Omental fat pad (tissue), 4 donors: ENCODE results near the gene RBM19. TPM values are rescaled to one million over a fixed set of nuclear protein-coding genes. Genes with fewer than 3 reads are reported as not detected.

Experiments used
- ATAC-seq: fragments of 150-250 bp; one replicate; pipeline ENCODE4 v1.9.1; 2016; ENCODE audit warnings: mild to moderate bottlenecking, moderate library complexity; ENCODE audit not compliant: low FRiP score
- DNase-seq: peaks from one replicate; pipeline ENCODE4 v3.0.0-alpha.2; 2019; ENCODE audit warnings: low spot score
- total RNA-seq, 4 donors: library from RNA; depleted of rRNA; stranded (reverse); fragments of >200 nt; gene quantifications; one replicate each; pipeline ENCODE4 v1.1.0, GENCODE V29; 2016
- TF ChIP-seq, protein P1 (sequence below), 3 donors: fragments of 450-650 bp; IDR thresholded peaks; one replicate each; pipeline ENCODE4 v1.5.1; 2016 to 2017; ENCODE audit warnings: antibody characterized with exemption in 3 of 3, mild to moderate bottlenecking in 3 of 3, moderate library complexity in 2 of 3

Gene RBM19
- total RNA-seq, 4 donors from 2014 or later, result 24.3 to 41.6 (median 28.7) TPM

DNA sequence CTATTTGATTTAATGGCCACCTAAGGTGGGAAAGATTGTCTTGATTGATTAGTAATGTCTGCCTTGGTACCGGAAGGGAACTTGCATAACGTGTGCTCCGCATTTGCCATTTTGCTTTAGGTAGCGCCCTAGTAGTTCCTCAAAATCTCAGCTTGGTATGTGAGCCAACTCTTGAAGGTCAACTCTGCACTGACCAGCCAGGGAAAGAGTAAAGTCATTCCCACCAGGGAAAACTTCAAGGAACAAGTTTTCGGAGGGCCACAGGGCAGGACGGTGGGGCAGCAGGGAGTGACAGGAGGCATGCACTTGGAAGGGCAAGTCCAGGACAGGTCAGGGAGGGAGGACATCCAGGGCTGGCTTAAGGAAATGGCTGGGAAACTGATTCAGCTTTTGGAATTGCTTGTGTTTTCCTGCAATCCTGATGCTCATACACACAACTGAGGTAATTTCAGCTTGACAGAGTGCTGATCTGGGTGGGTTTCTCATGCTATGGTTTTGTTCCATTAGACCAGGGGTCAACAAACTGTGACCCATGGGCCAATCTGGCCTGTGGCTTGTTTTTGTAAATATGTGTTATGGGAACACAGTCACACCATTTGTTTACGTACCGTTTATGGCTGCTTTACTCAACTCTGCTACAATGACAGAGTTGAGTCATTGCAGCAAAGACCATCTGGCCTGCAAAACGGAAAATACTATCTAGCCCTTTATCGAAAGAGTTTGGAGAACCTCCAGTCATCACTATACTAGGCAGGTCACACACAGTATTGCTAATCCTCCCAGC, 184.5 kb downstream of the RBM19 start:
- TF ChIP-seq, protein P1, sequence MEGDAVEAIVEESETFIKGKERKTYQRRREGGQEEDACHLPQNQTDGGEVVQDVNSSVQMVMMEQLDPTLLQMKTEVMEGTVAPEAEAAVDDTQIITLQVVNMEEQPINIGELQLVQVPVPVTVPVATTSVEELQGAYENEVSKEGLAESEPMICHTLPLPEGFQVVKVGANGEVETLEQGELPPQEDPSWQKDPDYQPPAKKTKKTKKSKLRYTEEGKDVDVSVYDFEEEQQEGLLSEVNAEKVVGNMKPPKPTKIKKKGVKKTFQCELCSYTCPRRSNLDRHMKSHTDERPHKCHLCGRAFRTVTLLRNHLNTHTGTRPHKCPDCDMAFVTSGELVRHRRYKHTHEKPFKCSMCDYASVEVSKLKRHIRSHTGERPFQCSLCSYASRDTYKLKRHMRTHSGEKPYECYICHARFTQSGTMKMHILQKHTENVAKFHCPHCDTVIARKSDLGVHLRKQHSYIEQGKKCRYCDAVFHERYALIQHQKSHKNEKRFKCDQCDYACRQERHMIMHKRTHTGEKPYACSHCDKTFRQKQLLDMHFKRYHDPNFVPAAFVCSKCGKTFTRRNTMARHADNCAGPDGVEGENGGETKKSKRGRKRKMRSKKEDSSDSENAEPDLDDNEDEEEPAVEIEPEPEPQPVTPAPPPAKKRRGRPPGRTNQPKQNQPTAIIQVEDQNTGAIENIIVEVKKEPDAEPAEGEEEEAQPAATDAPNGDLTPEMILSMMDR (IDR thresholded peaks at IDR 0.05), result no peak
- DNase-seq (no peak), ATAC-seq (no peak)

DNA sequence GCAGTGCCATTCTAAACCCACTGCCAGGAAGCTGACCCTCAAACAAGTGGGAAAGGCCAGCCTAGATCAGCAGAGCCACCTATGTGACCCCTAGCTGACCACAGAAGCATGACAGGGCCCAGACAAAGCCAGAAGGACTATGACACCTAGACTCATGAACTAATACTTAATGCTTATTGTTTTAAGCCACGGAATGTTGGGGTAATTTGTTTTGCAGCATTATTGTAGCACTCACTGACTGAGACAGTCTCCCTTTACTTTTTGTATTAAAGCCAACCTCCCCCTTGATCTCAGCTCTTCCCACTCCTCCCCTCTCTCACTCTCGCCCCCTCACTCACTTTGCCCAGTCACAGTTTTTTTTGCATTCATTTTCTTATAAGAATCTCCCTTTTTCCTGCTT, 186.4 kb downstream of the RBM19 start:
- TF ChIP-seq, protein P1 (IDR thresholded peaks at IDR 0.05), result no peak
- DNase-seq (no peak), ATAC-seq (no peak)

- ATAC-seq (no peak), DNase-seq (no peak)
- TF ChIP-seq, protein P1 (IDR thresholded peaks at IDR 0.05), result no peak
Measured at GRCh38 chr12:113778432-113779132, 187.5 kb downstream of the RBM19 start.

GRCh38 chr12:113777751-113778150, 188.4 kb downstream of the RBM19 start:
- TF ChIP-seq, protein P1 (IDR thresholded peaks at IDR 0.05), result no peak
- no peak for ATAC-seq

DNA sequence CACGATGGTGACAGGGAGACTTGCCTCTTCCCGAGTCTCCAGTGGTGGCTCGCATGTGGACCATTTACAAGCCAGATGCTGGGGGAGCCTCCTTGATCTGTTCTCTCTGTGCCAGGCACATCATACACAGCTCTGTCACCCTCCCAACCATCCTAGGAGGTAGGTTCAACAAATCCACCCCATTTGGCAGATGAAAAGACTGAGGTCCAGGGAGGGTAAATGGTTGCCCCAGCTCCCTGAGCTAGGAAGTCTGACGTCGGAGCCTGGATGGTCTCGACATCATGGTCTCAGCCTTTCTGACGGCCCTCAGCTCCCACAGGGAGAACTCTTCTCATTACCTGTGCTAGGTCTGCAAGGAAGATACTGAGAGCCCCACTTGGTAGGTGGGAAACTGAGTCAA, 189.6 kb downstream of the RBM19 start:
- DNase-seq (no peak), ATAC-seq (no peak)
- TF ChIP-seq, protein P1 (IDR thresholded peaks at IDR 0.05), result no peak

More at GRCh38 chr12:113777751-113778150, 188.4 kb downstream of the RBM19 start:
- no peak for DNase-seq

- ATAC-seq (no peak), DNase-seq (no peak)
- TF ChIP-seq, protein P1 (IDR thresholded peaks at IDR 0.05), result no peak
Measured at GRCh38 chr12:113774526-113774925, 191.6 kb downstream of the RBM19 start.
